Neural cell (in vitro differentiated cells): ENCODE measurements around the gene ARL13B. TPM values are rescaled to one million over a fixed set of nuclear protein-coding genes. Genes with fewer than 3 reads are reported as not detected.

ENCODE experiments used
- H2AFZ ChIP-seq: fragments of 200-600, 300-800 bp; sonication (generic), shearing (Covaris generic); 2 replicates; pipeline ENCODE4 v1.6.0; 2014; ENCODE audit warnings: low read depth, mild to moderate bottlenecking, antibody characterized with exemption, low read length, moderate library complexity
- H3F3A ChIP-seq: fragments of 200-600 bp; shearing (Covaris generic); 2 replicates; pipeline ENCODE4 v1.6.1; 2016; ENCODE audit warnings: mild to moderate bottlenecking, moderate library complexity, mixed read lengths, antibody characterized with exemption, low read length; ENCODE audit not compliant: insufficient read depth, poor library complexity, severe bottlenecking
- H3K27ac ChIP-seq: fragments of 200-600, 300-800 bp; sonication (generic), shearing (Covaris generic); 2 replicates; pipeline ENCODE4 v1.5.1; 2014; ENCODE audit warnings: mild to moderate bottlenecking, low read length, moderate library complexity
- H3K27me3 ChIP-seq: fragments of 300-800, 200-600 bp; sonication (generic), shearing (Covaris generic); 2 replicates; pipeline ENCODE4 v1.6.0; 2014; ENCODE audit warnings: mild to moderate bottlenecking, low read depth, low read length, moderate library complexity; ENCODE audit not compliant: insufficient read depth
- H3K36me3 ChIP-seq: fragments of 300-800, 200-600 bp; sonication (generic), shearing (Covaris generic); 2 replicates; pipeline ENCODE4 v1.5.1; 2014; ENCODE audit warnings: mild to moderate bottlenecking, antibody characterized with exemption, low read length, moderate library complexity; ENCODE audit not compliant: insufficient read depth
- H3K4me2 ChIP-seq: fragments of 300-800, 200-600 bp; sonication (generic), shearing (Covaris generic); 2 replicates; pipeline ENCODE4 v1.6.0; 2014; ENCODE audit warnings: mild to moderate bottlenecking, low read length
- H3K4me3 ChIP-seq: fragments of 300-800, 200-600 bp; sonication (generic), shearing (Covaris generic); 2 replicates; pipeline ENCODE4 v1.5.1; 2014; ENCODE audit warnings: mild to moderate bottlenecking, low read length, moderate library complexity
- H3K79me2 ChIP-seq: fragments of 200-600 bp; shearing (Covaris generic); replicated peaks from 2 replicates; pipeline ENCODE4 v1.6.0; 2014; ENCODE audit warnings: mild to moderate bottlenecking, low read length, moderate library complexity; ENCODE audit not compliant: insufficient read depth
- H3K9ac ChIP-seq: fragments of 300-800, 200-600 bp; sonication (generic), shearing (Covaris generic); 2 replicates; pipeline ENCODE4 v1.6.1; 2016; ENCODE audit warnings: mild to moderate bottlenecking, low read length, mixed read lengths
- H3K9me2 ChIP-seq: fragments of 200-600 bp; shearing (Covaris generic); 2 replicates; pipeline ENCODE4 v1.6.1; 2016; ENCODE audit warnings: mild to moderate bottlenecking, low read length, mixed read lengths; ENCODE audit not compliant: insufficient read depth
- H3K9me3 ChIP-seq: fragments of 200-600, 300-800 bp; sonication (generic), shearing (Covaris generic); 2 replicates; pipeline ENCODE4 v1.6.1; 2016; ENCODE audit warnings: mild to moderate bottlenecking, mixed run types, low read length, moderate library complexity, mixed read lengths
- H4K20me1 ChIP-seq: fragments of 200-600 bp; shearing (Covaris generic); 2 replicates; pipeline ENCODE4 v1.6.1; 2016; ENCODE audit warnings: mild to moderate bottlenecking, mixed run types; ENCODE audit not compliant: insufficient read depth
- EP300 ChIP-seq: fragments of 450-650 bp; conservative IDR thresholded peaks from 2 replicates; pipeline ENCODE4 v1.6.1; 2014; ENCODE audit warnings: antibody characterized with exemption, mild to moderate bottlenecking, moderate library complexity; ENCODE audit not compliant: poor library complexity, severe bottlenecking
- EZH2 ChIP-seq: fragments of 200-600, 300-800 bp; shearing (Covaris generic), sonication (generic); IDR thresholded peaks from 2 replicates; pipeline ENCODE4 v1.6.1; 2014; ENCODE audit warnings: antibody characterized with exemption, low read length, borderline replicate concordance, mild to moderate bottlenecking; ENCODE audit not compliant: insufficient read depth, poor library complexity, severe bottlenecking
- MXI1 ChIP-seq: fragments of 450-650 bp; conservative IDR thresholded peaks from 2 replicates; pipeline ENCODE4 v1.6.1; 2014; ENCODE audit warnings: antibody characterized with exemption, mild to moderate bottlenecking; ENCODE audit not compliant: poor library complexity, severe bottlenecking
- POLR2AphosphoS5 ChIP-seq: IDR thresholded peaks from 2 replicates; pipeline ENCODE4 v1.6.1; 2012
- RAD21 ChIP-seq: fragments of 450-650 bp; conservative IDR thresholded peaks from 2 replicates; pipeline ENCODE4 v1.6.1; 2014; ENCODE audit warnings: antibody characterized with exemption, mild to moderate bottlenecking, moderate library complexity
- REST ChIP-seq: IDR thresholded peaks from 2 replicates; pipeline ENCODE4 v1.6.1; 2012; ENCODE audit warnings: borderline replicate concordance
- SMC3 ChIP-seq: fragments of 450-650 bp; conservative IDR thresholded peaks from 2 replicates; pipeline ENCODE4 v1.6.1; 2014; ENCODE audit warnings: antibody characterized with exemption, mild to moderate bottlenecking, moderate library complexity; ENCODE audit not compliant: poor library complexity
- TAF1 ChIP-seq: IDR thresholded peaks from 2 replicates; pipeline ENCODE4 v1.6.1; 2012; ENCODE audit warnings: low read depth
- polyA plus RNA-seq: library from polyadenylated mRNA; depleted of rRNA; stranded (reverse); fragments of >200 nt; gene quantifications from 2 replicates; pipeline ENCODE4 v1.2.3, GENCODE V29; 2014
- TF ChIP-seq, protein P1 (sequence below): fragments of 450-650 bp; IDR thresholded peaks from 2 replicates; pipeline ENCODE4 v1.5.1; 2014; ENCODE audit warnings: antibody characterized with exemption, mild to moderate bottlenecking, moderate library complexity; ENCODE audit not compliant: poor library complexity, severe bottlenecking

Gene ARL13B
- polyA plus RNA-seq, 1 donor from 2014 or later = 13.7 TPM

GRCh38 chr3:93994056-93994455 lies 14.1 kb downstream of the ARL13B start:
- H3F3A ChIP-seq = no peaks in the 10 kb centered on the region
- no peak for TF ChIP-seq RAD21
- no peak for TF ChIP-seq REST
- TF ChIP-seq EZH2 = no peak
- no peak overlapping the region for H3K4me2 ChIP-seq
- H2AFZ ChIP-seq = no peak overlapping the region
- no peaks in the 10 kb centered on the region for H3K9me2 ChIP-seq
- H4K20me1 ChIP-seq = no peaks in the 10 kb centered on the region
- H3K4me3 ChIP-seq = no peak overlapping the region
- no peaks in the 10 kb centered on the region for H3K27me3 ChIP-seq
- H3K27ac ChIP-seq = no peak overlapping the region
- no peak overlapping the region for H3K9ac ChIP-seq
- H3K36me3 ChIP-seq = no peaks in the 10 kb centered on the region
- peaks cover 3% of the 10 kb centered on the region for H3K79me2 ChIP-seq
- H3K9me3 ChIP-seq = no peaks in the 10 kb centered on the region

DNA sequence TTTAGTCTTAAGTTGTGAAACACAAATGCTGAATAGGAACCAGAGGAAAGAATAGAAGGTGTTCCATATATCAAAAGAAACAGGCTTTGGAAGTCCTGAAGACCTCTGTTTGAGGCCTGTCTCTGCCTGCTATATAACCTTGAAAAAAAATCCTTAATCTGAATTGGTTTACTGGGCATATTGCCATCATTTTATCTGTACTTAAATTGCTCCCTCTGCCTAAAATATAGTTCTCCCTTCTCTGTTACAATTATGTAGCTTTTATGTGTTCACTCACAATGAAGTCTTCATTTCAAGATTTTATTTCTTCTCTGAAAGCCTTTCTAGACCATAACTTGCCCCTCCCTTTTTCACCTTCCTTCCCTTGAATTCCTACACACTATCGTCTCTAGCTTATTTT lies 21.2 kb downstream of the ARL13B start:
- no peak overlapping the region for H3K4me2 ChIP-seq
- no peaks in the 10 kb centered on the region for H3K9me3 ChIP-seq
- no peak overlapping the region for H2AFZ ChIP-seq
- H3K79me2 ChIP-seq = no peaks in the 10 kb centered on the region
- no peaks in the 10 kb centered on the region for H3F3A ChIP-seq
- no peak overlapping the region for H3K4me3 ChIP-seq
- H3K27me3 ChIP-seq = no peaks in the 10 kb centered on the region
- no peak overlapping the region for H3K27ac ChIP-seq
- TF ChIP-seq TAF1 (no peak), EZH2 (no peak), SMC3 (no peak), RAD21 (no peak), EP300 (no peak), REST (no peak), POLR2AphosphoS5 (no peak), MXI1 (no peak)
- TF ChIP-seq, protein P1, sequence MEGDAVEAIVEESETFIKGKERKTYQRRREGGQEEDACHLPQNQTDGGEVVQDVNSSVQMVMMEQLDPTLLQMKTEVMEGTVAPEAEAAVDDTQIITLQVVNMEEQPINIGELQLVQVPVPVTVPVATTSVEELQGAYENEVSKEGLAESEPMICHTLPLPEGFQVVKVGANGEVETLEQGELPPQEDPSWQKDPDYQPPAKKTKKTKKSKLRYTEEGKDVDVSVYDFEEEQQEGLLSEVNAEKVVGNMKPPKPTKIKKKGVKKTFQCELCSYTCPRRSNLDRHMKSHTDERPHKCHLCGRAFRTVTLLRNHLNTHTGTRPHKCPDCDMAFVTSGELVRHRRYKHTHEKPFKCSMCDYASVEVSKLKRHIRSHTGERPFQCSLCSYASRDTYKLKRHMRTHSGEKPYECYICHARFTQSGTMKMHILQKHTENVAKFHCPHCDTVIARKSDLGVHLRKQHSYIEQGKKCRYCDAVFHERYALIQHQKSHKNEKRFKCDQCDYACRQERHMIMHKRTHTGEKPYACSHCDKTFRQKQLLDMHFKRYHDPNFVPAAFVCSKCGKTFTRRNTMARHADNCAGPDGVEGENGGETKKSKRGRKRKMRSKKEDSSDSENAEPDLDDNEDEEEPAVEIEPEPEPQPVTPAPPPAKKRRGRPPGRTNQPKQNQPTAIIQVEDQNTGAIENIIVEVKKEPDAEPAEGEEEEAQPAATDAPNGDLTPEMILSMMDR = no peak
- no peak overlapping the region for H3K9ac ChIP-seq
- no peaks in the 10 kb centered on the region for H3K9me2 ChIP-seq
- H3K36me3 ChIP-seq = no peaks in the 10 kb centered on the region
- H4K20me1 ChIP-seq = no peaks in the 10 kb centered on the region
